GM12878 (cell line): ENCODE results near the gene SLC6A12. TPM values are rescaled to one million over a fixed set of nuclear protein-coding genes. Genes with fewer than 3 reads are reported as not detected.

Source experiments
- ATAC-seq: fragments of 200-7000 bp; cut with Tn5 transposase; 3 replicates; pipeline ENCODE4 v1.9.1; 2020; ENCODE audit warnings: mild to moderate bottlenecking, moderate library complexity
- BruUV-seq: library from RNA; stranded (reverse); fragments of 400-500 nt; replicated peaks from 2 replicates; lab custom pipeline; 2021; lab: Mats Ljungman, UMichigan
- CTCF ChIA-PET: fragments of 300-600 bp; sonication (Branson Sonifier 250); formaldehyde crosslinking; extraction: SDS; loops from one replicate; lab custom pipeline; 2021; ENCODE audit warnings: inconsistent platforms; lab: Yijun Ruan, JAX
- POLR2A ChIA-PET: fragments of 350-600 bp; formaldehyde crosslinking; extraction: SDS; loops from one replicate; lab custom pipeline; 2021; ENCODE audit warnings: inconsistent platforms; lab: Charles Lee
- RAD21 ChIA-PET: fragments of 300-600 bp; sonication (Branson Sonifier 250); formaldehyde crosslinking; loops from one replicate; lab custom pipeline; 2023; ENCODE audit warnings: antibody characterized with exemption; ENCODE audit not compliant: unreplicated experiment; lab: Charles Lee
- SMC1A ChIA-PET: fragments of 300-600 bp; sonication (Branson Sonifier 250); formaldehyde crosslinking; loops from one replicate; lab custom pipeline; 2023; ENCODE audit not compliant: unreplicated experiment, uncharacterized antibody; lab: Charles Lee
- DNase-seq: peaks from one replicate; pipeline ENCODE4 v3.0.0-alpha.2; 2011; ENCODE audit warnings: low read depth, low spot score
- FAIRE-seq: peaks from 3 replicates; lab custom pipeline; 2011; peaks lifted over from hg19 to GRCh38; lab: Jason Lieb, UNC
- H2AFZ ChIP-seq: 2 replicates; pipeline ENCODE4 v1.6.0; 2011; ENCODE audit warnings: low read depth, low read length, control low read depth; ENCODE audit not compliant: control insufficient read depth
- H3K27ac ChIP-seq: 2 replicates; pipeline ENCODE4 v1.5.1; 2011; ENCODE audit warnings: control low read depth; ENCODE audit not compliant: control insufficient read depth, insufficient read depth
- H3K27me3 ChIP-seq, 2 experiments: replicated peaks in 1 of 2; 2 replicates each; pipeline versions ENCODE4 v1.6.0 to v1.6.1; 2011; ENCODE audit warnings: low read length in 1 of 2; ENCODE audit not compliant: control insufficient read depth in 2 of 2, insufficient read depth in 2 of 2
- H3K36me3 ChIP-seq, 2 experiments: 2 replicates each; pipeline ENCODE4 v1.5.1; 2011; ENCODE audit warnings: low read length in 1 of 2; ENCODE audit not compliant: control insufficient read depth in 2 of 2, insufficient read depth in 2 of 2
- H3K4me1 ChIP-seq: 2 replicates; pipeline ENCODE4 v1.6.1; 2011; ENCODE audit warnings: mild to moderate bottlenecking, low read length, moderate library complexity, mixed read lengths; ENCODE audit not compliant: control insufficient read depth, insufficient read depth
- H3K4me2 ChIP-seq: 2 replicates; pipeline ENCODE4 v1.6.0; 2011; ENCODE audit warnings: control low read depth; ENCODE audit not compliant: control insufficient read depth, insufficient read depth
- H3K4me3 ChIP-seq: fragments of 200-600 bp; sonication (generic); 2 replicates; pipeline ENCODE4 v1.5.1; 2016
- H3K79me2 ChIP-seq: 2 replicates; pipeline ENCODE4 v1.6.0; 2011; ENCODE audit warnings: low read length; ENCODE audit not compliant: control insufficient read depth, insufficient read depth
- H3K9ac ChIP-seq: 2 replicates; pipeline ENCODE4 v1.8.0; 2011; ENCODE audit warnings: low read length, control low read depth, mixed read lengths; ENCODE audit not compliant: control insufficient read depth, insufficient read depth
- H3K9me3 ChIP-seq: replicated peaks from 3 replicates; pipeline ENCODE4 v1.5.1; 2011; ENCODE audit warnings: mild to moderate bottlenecking, low read length; ENCODE audit not compliant: control insufficient read depth, insufficient read depth
- H4K20me1 ChIP-seq: 2 replicates; pipeline ENCODE4 v1.6.0; 2011; ENCODE audit not compliant: control insufficient read depth, insufficient read depth
- DPF2 ChIP-seq: fragments of 450-650 bp; IDR thresholded peaks from 2 replicates; pipeline ENCODE4 v1.6.1; 2017; ENCODE audit warnings: mild to moderate bottlenecking
- HDAC6 ChIP-seq: fragments of 200-600 bp; sonication (generic); IDR thresholded peaks from one replicate; pipeline ENCODE4 v1.8.0; 2017; ENCODE audit warnings: antibody characterized with exemption; ENCODE audit not compliant: unreplicated experiment
- MYB ChIP-seq: fragments of 150-350 bp; IDR thresholded peaks from 2 replicates; pipeline ENCODE4 v1.6.1; 2014; ENCODE audit warnings: mild to moderate bottlenecking, low read depth, low read length, borderline replicate concordance
- NR2C2 ChIP-seq: IDR thresholded peaks from 2 replicates; pipeline ENCODE4 v1.6.1; 2011; ENCODE audit warnings: borderline replicate concordance, low read depth; ENCODE audit not compliant: control insufficient read depth, insufficient read length
- SPI1 ChIP-seq: IDR thresholded peaks from 2 replicates; pipeline ENCODE4 v1.6.1; 2011; ENCODE audit warnings: low read depth, mild to moderate bottlenecking, low read length, moderate library complexity, borderline replicate concordance; ENCODE audit not compliant: insufficient read depth
- TARDBP ChIP-seq: IDR thresholded peaks from 2 replicates; pipeline ENCODE4 v1.6.1; 2016; ENCODE audit warnings: borderline replicate concordance
- YBX1 ChIP-seq: fragments of 450-650 bp; IDR thresholded peaks from 2 replicates; pipeline ENCODE4 v1.6.1; 2016; ENCODE audit warnings: antibody characterized with exemption
- ZNF207 ChIP-seq: fragments of 450-650 bp; IDR thresholded peaks from 2 replicates; pipeline ENCODE4 v1.6.1; 2014; ENCODE audit warnings: antibody characterized with exemption, mild to moderate bottlenecking, borderline replicate concordance
- ZNF592 ChIP-seq: fragments of 450-650 bp; IDR thresholded peaks from 2 replicates; pipeline ENCODE4 v1.6.1; 2017; ENCODE audit warnings: mild to moderate bottlenecking, moderate library complexity
- WGBS: methylation state at CpG from one replicate; pipeline ENCODE4 v1.1.6; 2016; ENCODE audit warnings: low lambda C conversion rate; ENCODE audit not compliant: insufficient replicate concordance, insufficient coverage; ENCODE audit errors: missing lambda C conversion rate; 5-methylcytosine and 5-hydroxymethylcytosine counted together
- in situ Hi-C: fragments of 300-500 bp; cut with MboI; formaldehyde crosslinking; loops from 9 replicates; pipeline ENCODE4 v1.14.3; 2018; ENCODE audit warnings: mixed read lengths
- intact Hi-C: fragments of 100-400 bp; cut with micrococcal nuclease; formaldehyde crosslinking; loops from one replicate; pipeline ENCODE4 v1.14.2; 2022; ENCODE audit not compliant: unreplicated experiment
- polyA plus RNA-seq, 11 experiments: library from polyadenylated mRNA; depleted of rRNA in 4 of 11; unstranded in 6 of 11; stranded (reverse) in 5 of 11; fragments of >200 nt; fragmentation: Nextera tagmentation in 4 of 11; fragmentation: Illumina TruSeq in 1 of 11; extraction: Ambion mirVana in 4 of 11; extraction: Trizol in 1 of 11; gene quantifications; 1 replicate in 1 of 11; 2 replicates in 10 of 11; pipeline versions ENCODE4 v1.2.1 to v1.2.3, GENCODE V29; 2011 to 2016; ENCODE audit warnings: inconsistent platforms in 2 of 11, missing spikeins in 2 of 11, low read depth in 1 of 11
- total RNA-seq, 4 experiments: library from RNA; depleted of rRNA in 3 of 4; stranded (reverse); fragments of >200 nt in 3 of 4; fragmentation: Illumina TruSeq in 1 of 4; extraction: Trizol in 1 of 4; gene quantifications; 2 replicates each; pipeline versions ENCODE4 v1.2.1 to v1.2.3, GENCODE V29; 2013 to 2021
- TF ChIP-seq, protein P1 (sequence below): fragments of 450-650 bp; IDR thresholded peaks from 2 replicates; pipeline ENCODE4 v1.6.1; 2017; ENCODE audit warnings: antibody characterized with exemption, mild to moderate bottlenecking, moderate library complexity
- TF ChIP-seq, protein P2 (sequence below): fragments of 450-650 bp; IDR thresholded peaks from 2 replicates; pipeline ENCODE4 v1.6.1; 2018; ENCODE audit warnings: mild to moderate bottlenecking, low read depth, moderate library complexity; ENCODE audit not compliant: partially characterized antibody
- TF ChIP-seq, protein P3 (sequence below): fragments of 150-350 bp; IDR thresholded peaks from 2 replicates; pipeline ENCODE4 v1.6.1; 2014; ENCODE audit warnings: mild to moderate bottlenecking, low read depth, low read length

SLC6A12 gene
- total and polyA plus RNA-seq, 10 of the 15 experiments (the other 5 are each of a cell fraction or from before 2014, with no cell fraction given), result 0.06 to 0.11 (median 0.07) TPM; not detected in 7

GRCh38 chr12:190881-191280 lies 23.1 kb downstream of the SLC6A12 start:
- H3K36me3 ChIP-seq, result no peaks in the 10 kb centered on the region
- SMC1A ChIA-PET, result no interaction called here
- no peak for ATAC-seq
- CTCF ChIA-PET, result interaction anchor here (0.5 to 1.7 kb wide), 2 partner anchors 43 to 85 kb away, joined by 3 to 5 read pairs; no protein-coding TSS in a partner anchor
- POLR2A ChIA-PET, result no interaction called here
- H3K27ac ChIP-seq, result no peak overlapping the region
- no peak overlapping the region for H2AFZ ChIP-seq
- intact Hi-C loops, result no loop called here
- no peaks in the 10 kb centered on the region for H3K9me3 ChIP-seq
- H3K4me3 ChIP-seq, result no peak overlapping the region
- H3K79me2 ChIP-seq, result no peaks in the 10 kb centered on the region
- no peaks in the 10 kb centered on the region for H3K4me1 ChIP-seq
- 67% methylated on average over 8 of the region's 8 CpGs for WGBS
- no peak overlapping the region for H3K4me2 ChIP-seq
- BruUV-seq, result no TSS peak
- in situ Hi-C loops, result no loop called here
- H4K20me1 ChIP-seq, result no peaks in the 10 kb centered on the region
- no peak for FAIRE-seq
- no peak for DNase-seq
- H3K9ac ChIP-seq, result no peak overlapping the region
- RAD21 ChIA-PET, result no interaction called here
- peaks cover 0 to 2% of the 10 kb centered on the region in 2 experiments; a peak in 2 of 4 replicates for H3K27me3 ChIP-seq
- no peak for TF ChIP-seq ZNF207
- no peak for TF ChIP-seq MYB
- TF ChIP-seq, protein P1, sequence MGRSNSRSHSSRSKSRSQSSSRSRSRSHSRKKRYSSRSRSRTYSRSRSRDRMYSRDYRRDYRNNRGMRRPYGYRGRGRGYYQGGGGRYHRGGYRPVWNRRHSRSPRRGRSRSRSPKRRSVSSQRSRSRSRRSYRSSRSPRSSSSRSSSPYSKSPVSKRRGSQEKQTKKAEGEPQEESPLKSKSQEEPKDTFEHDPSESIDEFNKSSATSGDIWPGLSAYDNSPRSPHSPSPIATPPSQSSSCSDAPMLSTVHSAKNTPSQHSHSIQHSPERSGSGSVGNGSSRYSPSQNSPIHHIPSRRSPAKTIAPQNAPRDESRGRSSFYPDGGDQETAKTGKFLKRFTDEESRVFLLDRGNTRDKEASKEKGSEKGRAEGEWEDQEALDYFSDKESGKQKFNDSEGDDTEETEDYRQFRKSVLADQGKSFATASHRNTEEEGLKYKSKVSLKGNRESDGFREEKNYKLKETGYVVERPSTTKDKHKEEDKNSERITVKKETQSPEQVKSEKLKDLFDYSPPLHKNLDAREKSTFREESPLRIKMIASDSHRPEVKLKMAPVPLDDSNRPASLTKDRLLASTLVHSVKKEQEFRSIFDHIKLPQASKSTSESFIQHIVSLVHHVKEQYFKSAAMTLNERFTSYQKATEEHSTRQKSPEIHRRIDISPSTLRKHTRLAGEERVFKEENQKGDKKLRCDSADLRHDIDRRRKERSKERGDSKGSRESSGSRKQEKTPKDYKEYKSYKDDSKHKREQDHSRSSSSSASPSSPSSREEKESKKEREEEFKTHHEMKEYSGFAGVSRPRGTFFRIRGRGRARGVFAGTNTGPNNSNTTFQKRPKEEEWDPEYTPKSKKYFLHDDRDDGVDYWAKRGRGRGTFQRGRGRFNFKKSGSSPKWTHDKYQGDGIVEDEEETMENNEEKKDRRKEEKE, result no peak
- no peak for TF ChIP-seq NR2C2
- TF ChIP-seq TARDBP, result no peak
- no peak for TF ChIP-seq YBX1
- TF ChIP-seq, protein P2, sequence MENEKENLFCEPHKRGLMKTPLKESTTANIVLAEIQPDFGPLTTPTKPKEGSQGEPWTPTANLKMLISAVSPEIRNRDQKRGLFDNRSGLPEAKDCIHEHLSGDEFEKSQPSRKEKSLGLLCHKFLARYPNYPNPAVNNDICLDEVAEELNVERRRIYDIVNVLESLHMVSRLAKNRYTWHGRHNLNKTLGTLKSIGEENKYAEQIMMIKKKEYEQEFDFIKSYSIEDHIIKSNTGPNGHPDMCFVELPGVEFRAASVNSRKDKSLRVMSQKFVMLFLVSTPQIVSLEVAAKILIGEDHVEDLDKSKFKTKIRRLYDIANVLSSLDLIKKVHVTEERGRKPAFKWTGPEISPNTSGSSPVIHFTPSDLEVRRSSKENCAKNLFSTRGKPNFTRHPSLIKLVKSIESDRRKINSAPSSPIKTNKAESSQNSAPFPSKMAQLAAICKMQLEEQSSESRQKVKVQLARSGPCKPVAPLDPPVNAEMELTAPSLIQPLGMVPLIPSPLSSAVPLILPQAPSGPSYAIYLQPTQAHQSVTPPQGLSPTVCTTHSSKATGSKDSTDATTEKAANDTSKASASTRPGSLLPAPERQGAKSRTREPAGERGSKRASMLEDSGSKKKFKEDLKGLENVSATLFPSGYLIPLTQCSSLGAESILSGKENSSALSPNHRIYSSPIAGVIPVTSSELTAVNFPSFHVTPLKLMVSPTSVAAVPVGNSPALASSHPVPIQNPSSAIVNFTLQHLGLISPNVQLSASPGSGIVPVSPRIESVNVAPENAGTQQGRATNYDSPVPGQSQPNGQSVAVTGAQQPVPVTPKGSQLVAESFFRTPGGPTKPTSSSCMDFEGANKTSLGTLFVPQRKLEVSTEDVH, result no peak
- TF ChIP-seq SPI1, result no peak
- no peak for TF ChIP-seq HDAC6
- no peak for TF ChIP-seq ZNF592
- no peak for TF ChIP-seq DPF2
- TF ChIP-seq, protein P3, sequence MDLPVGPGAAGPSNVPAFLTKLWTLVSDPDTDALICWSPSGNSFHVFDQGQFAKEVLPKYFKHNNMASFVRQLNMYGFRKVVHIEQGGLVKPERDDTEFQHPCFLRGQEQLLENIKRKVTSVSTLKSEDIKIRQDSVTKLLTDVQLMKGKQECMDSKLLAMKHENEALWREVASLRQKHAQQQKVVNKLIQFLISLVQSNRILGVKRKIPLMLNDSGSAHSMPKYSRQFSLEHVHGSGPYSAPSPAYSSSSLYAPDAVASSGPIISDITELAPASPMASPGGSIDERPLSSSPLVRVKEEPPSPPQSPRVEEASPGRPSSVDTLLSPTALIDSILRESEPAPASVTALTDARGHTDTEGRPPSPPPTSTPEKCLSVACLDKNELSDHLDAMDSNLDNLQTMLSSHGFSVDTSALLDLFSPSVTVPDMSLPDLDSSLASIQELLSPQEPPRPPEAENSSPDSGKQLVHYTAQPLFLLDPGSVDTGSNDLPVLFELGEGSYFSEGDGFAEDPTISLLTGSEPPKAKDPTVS, result no peak
